ENCODE results near the gene TMBIM1. TPM values are rescaled to one million over a fixed set of nuclear protein-coding genes. Genes with fewer than 3 reads are reported as not detected.
"Not testable (repeated sequence)": the region's sequence is repeated elsewhere in the genome, so short reads cannot be mapped to it uniquely, and the experiment has no call there.

The TMBIM1 gene
- total RNA-seq, 1 donor from 2014 or later = 73.7 TPM

GRCh38 chr2:218326315-218326714 lies 34.0 kb upstream of the TMBIM1 start:
- Mint-ChIP-seq H3K4me1 (ENCODE audit: low read depth) (peaks cover 11% of the 10 kb centered on the region), H3K4me3 (ENCODE audit: low read depth) (no peak overlapping the region), H3K27me3 (ENCODE audit: low read depth) (peaks cover 28% of the 10 kb centered on the region), H3K36me3 (ENCODE audit: low read depth) (no peaks in the 10 kb centered on the region), H3K27ac (no peak overlapping the region), H3K9me3 (no peaks in the 10 kb centered on the region)
- intact Hi-C loops (cut with micrococcal nuclease) = no loop called here
- DNase-seq (ENCODE audit: low spot score) = no peak

- peaks cover 28% of the 10 kb centered on the region for H3K27me3 Mint-ChIP-seq (ENCODE audit: low read depth)
- no peak overlapping the region for H3K4me3 Mint-ChIP-seq (ENCODE audit: low read depth)
- H3K36me3 Mint-ChIP-seq (ENCODE audit: low read depth) = no peaks in the 10 kb centered on the region
- intact Hi-C loops (cut with micrococcal nuclease) = no loop called here
- DNase-seq (ENCODE audit: low spot score) = no peak
- H3K4me1 Mint-ChIP-seq (ENCODE audit: low read depth) = peaks cover 11% of the 10 kb centered on the region
- no peaks in the 10 kb centered on the region for H3K9me3 Mint-ChIP-seq
- H3K27ac Mint-ChIP-seq = no peak overlapping the region
Observed at GRCh38 chr2:218325566-218326160, 33.4 kb upstream of the TMBIM1 start.

- H3K9me3 Mint-ChIP-seq = no peaks in the 10 kb centered on the region
- intact Hi-C loops (cut with micrococcal nuclease) = loop anchor here (5.0 kb wide), 1 partner anchor 44 kb away; no protein-coding TSS in a partner anchor
- DNase-seq (ENCODE audit: low spot score) = no peak
- H3K36me3 Mint-ChIP-seq (ENCODE audit: low read depth) = no peaks in the 10 kb centered on the region
- H3K4me1 Mint-ChIP-seq (ENCODE audit: low read depth) = peaks cover 11% of the 10 kb centered on the region
- no peak overlapping the region for H3K27ac Mint-ChIP-seq
- peak overlapping the region; percentile 82 for H3K4me3 Mint-ChIP-seq (ENCODE audit: low read depth)
- peaks cover 28% of the 10 kb centered on the region for H3K27me3 Mint-ChIP-seq (ENCODE audit: low read depth)
Observed at GRCh38 chr2:218323526-218324472, 31.5 kb upstream of the TMBIM1 start.

- no peak overlapping the region for H3K27ac Mint-ChIP-seq
- peaks cover 11% of the 10 kb centered on the region for H3K4me1 Mint-ChIP-seq (ENCODE audit: low read depth)
- DNase-seq (ENCODE audit: low spot score) = peak; percentile 19
- H3K4me3 Mint-ChIP-seq (ENCODE audit: low read depth) = peak overlapping the region; percentile 82
- H3K27me3 Mint-ChIP-seq (ENCODE audit: low read depth) = peaks cover 28% of the 10 kb centered on the region
- H3K9me3 Mint-ChIP-seq = no peaks in the 10 kb centered on the region
- intact Hi-C loops (cut with micrococcal nuclease) = loop anchor here (5.0 kb wide), 1 partner anchor 44 kb away; no protein-coding TSS in a partner anchor
- H3K36me3 Mint-ChIP-seq (ENCODE audit: low read depth) = no peaks in the 10 kb centered on the region
Observed at GRCh38 chr2:218322768-218323525, 30.6 kb upstream of the TMBIM1 start.

GRCh38 chr2:218320704-218321336 lies 28.5 kb upstream of the TMBIM1 start:
- Mint-ChIP-seq H3K27me3 (ENCODE audit: low read depth) (peaks cover 20% of the 10 kb centered on the region), H3K9me3 (no peaks in the 10 kb centered on the region), H3K27ac (no peak overlapping the region), H3K4me1 (ENCODE audit: low read depth) (peaks cover 28% of the 10 kb centered on the region), H3K4me3 (ENCODE audit: low read depth) (no peak overlapping the region), H3K36me3 (ENCODE audit: low read depth) (no peaks in the 10 kb centered on the region)
- DNase-seq (ENCODE audit: low spot score) = no peak
- intact Hi-C loops (cut with micrococcal nuclease) = loop anchor here (5.0 kb wide), 1 partner anchor 46 kb away; no protein-coding TSS in a partner anchor

GRCh38 chr2:218319813-218320365 lies 27.6 kb upstream of the TMBIM1 start:
- intact Hi-C loops (cut with micrococcal nuclease) = loop anchor here (5.0 kb wide), 1 partner anchor 47 kb away; no protein-coding TSS in a partner anchor
- DNase-seq (ENCODE audit: low spot score) = no peak
- H3K4me1 Mint-ChIP-seq (ENCODE audit: low read depth) = peaks cover 31% of the 10 kb centered on the region
- no peaks in the 10 kb centered on the region for H3K9me3 Mint-ChIP-seq
- no peak overlapping the region for H3K4me3 Mint-ChIP-seq (ENCODE audit: low read depth)
- no peak overlapping the region for H3K27ac Mint-ChIP-seq
- peaks cover 15% of the 10 kb centered on the region for H3K27me3 Mint-ChIP-seq (ENCODE audit: low read depth)
- H3K36me3 Mint-ChIP-seq (ENCODE audit: low read depth) = no peaks in the 10 kb centered on the region

- Mint-ChIP-seq H3K4me1 (ENCODE audit: low read depth) (peaks cover 23% of the 10 kb centered on the region), H3K4me3 (ENCODE audit: low read depth) (no peak overlapping the region), H3K27ac (no peak overlapping the region), H3K27me3 (ENCODE audit: low read depth) (peaks cover 3% of the 10 kb centered on the region), H3K9me3 (no peaks in the 10 kb centered on the region), H3K36me3 (ENCODE audit: low read depth) (no peaks in the 10 kb centered on the region)
- DNase-seq (ENCODE audit: low spot score) = no peak
- intact Hi-C loops (cut with micrococcal nuclease) = no loop called here
Observed at GRCh38 chr2:218318241-218318640, 25.9 kb upstream of the TMBIM1 start.

- DNase-seq (ENCODE audit: low spot score) = no peak
- Mint-ChIP-seq H3K4me1 (ENCODE audit: low read depth) (peaks cover 23% of the 10 kb centered on the region), H3K27me3 (ENCODE audit: low read depth) (peaks cover 3% of the 10 kb centered on the region)
Observed at GRCh38 chr2:218317835-218318234, 25.5 kb upstream of the TMBIM1 start.

GRCh38 chr2:218317303-218317630 lies 25.0 kb upstream of the TMBIM1 start:
- no peak for DNase-seq (ENCODE audit: low spot score)
- Mint-ChIP-seq H3K4me1 (ENCODE audit: low read depth) (peaks cover 20% of the 10 kb centered on the region), H3K27ac (no peak overlapping the region), H3K27me3 (ENCODE audit: low read depth) (no peaks in the 10 kb centered on the region), H3K36me3 (ENCODE audit: low read depth) (no peaks in the 10 kb centered on the region), H3K9me3 (no peaks in the 10 kb centered on the region), H3K4me3 (ENCODE audit: low read depth) (no peak overlapping the region)
- intact Hi-C loops (cut with micrococcal nuclease) = loop anchor here (2.0 kb wide), 1 partner anchor 46 kb away; the partner anchor contains the start of genes AAMP and PNKD

More at GRCh38 chr2:218317835-218318234, 25.5 kb upstream of the TMBIM1 start:
- Mint-ChIP-seq H3K27ac (no peak overlapping the region), H3K9me3 (no peaks in the 10 kb centered on the region), H3K36me3 (ENCODE audit: low read depth) (no peaks in the 10 kb centered on the region), H3K4me3 (ENCODE audit: low read depth) (no peak overlapping the region)
- intact Hi-C loops (cut with micrococcal nuclease) = loop anchor here (2.0 kb wide), 1 partner anchor 47 kb away; the partner anchor contains the start of genes AAMP and PNKD

- H3K9me3 Mint-ChIP-seq = no peaks in the 10 kb centered on the region
- H3K4me3 Mint-ChIP-seq (ENCODE audit: low read depth) = no peak overlapping the region
- H3K27ac Mint-ChIP-seq = no peak overlapping the region
- H3K36me3 Mint-ChIP-seq (ENCODE audit: low read depth) = no peaks in the 10 kb centered on the region
- DNase-seq (ENCODE audit: low spot score) = no peak
- intact Hi-C loops (cut with micrococcal nuclease) = no loop called here
- H3K4me1 Mint-ChIP-seq (ENCODE audit: low read depth) = peaks cover 20% of the 10 kb centered on the region
- no peaks in the 10 kb centered on the region for H3K27me3 Mint-ChIP-seq (ENCODE audit: low read depth)
Observed at GRCh38 chr2:218315397-218315796, 23.1 kb upstream of the TMBIM1 start.

GRCh38 chr2:218314764-218315163 lies 22.5 kb upstream of the TMBIM1 start:
- H3K27me3 Mint-ChIP-seq (ENCODE audit: low read depth); H3K27ac Mint-ChIP-seq; H3K9me3 Mint-ChIP-seq; H3K4me3 Mint-ChIP-seq (ENCODE audit: low read depth); intact Hi-C loops (cut with micrococcal nuclease); DNase-seq (ENCODE audit: low spot score); H3K36me3 Mint-ChIP-seq (ENCODE audit: low read depth): not testable (repeated sequence)
- peaks cover 20% of the 10 kb centered on the region for H3K4me1 Mint-ChIP-seq (ENCODE audit: low read depth)

- Mint-ChIP-seq H3K27me3 (ENCODE audit: low read depth) (peaks cover 2% of the 10 kb centered on the region), H3K9me3 (no peaks in the 10 kb centered on the region), H3K36me3 (ENCODE audit: low read depth) (no peaks in the 10 kb centered on the region), H3K27ac (no peak overlapping the region), H3K4me1 (ENCODE audit: low read depth) (peaks cover 20% of the 10 kb centered on the region), H3K4me3 (ENCODE audit: low read depth) (no peak overlapping the region)
- no peak for DNase-seq (ENCODE audit: low spot score)
- intact Hi-C loops (cut with micrococcal nuclease) = no loop called here
Observed at GRCh38 chr2:218313356-218313755, 21.1 kb upstream of the TMBIM1 start.
